Activated naive CD8-positive, alpha-beta T cell treated with anti-CD3 and anti-CD28 coated beads, Interleukin-2, amount 10 ng/mL, durations not matched to agents 7 days and 5 days (primary cell): ENCODE measurements around the gene SH3BP4. TPM values are rescaled to one million over a fixed set of nuclear protein-coding genes. Genes with fewer than 3 reads are reported as not detected.
"Not testable (repeated sequence)": the region's sequence is repeated elsewhere in the genome, so short reads cannot be mapped to it uniquely, and the experiment has no call there.

ENCODE experiments used
- ATAC-seq: fragments of 150-1000 bp; cut with Tn5 transposase; one replicate; pipeline ENCODE4 v1.10.0; 2021; ENCODE audit warnings: low read depth, moderate library complexity
- POLR2A ChIA-PET: fragments of 350-600 bp; sonication (Branson Sonifier 250); formaldehyde crosslinking; loops from one replicate; lab custom pipeline; 2021; ENCODE audit warnings: antibody characterized with exemption; lab: Charles Lee
- DNase-seq: peaks from one replicate; pipeline ENCODE4 v3.0.0; 2021
- H3K27ac Mint-ChIP-seq: one replicate; pipeline ENCODE4 v1.8.0; 2022; ENCODE audit warnings: mild to moderate bottlenecking, mixed read lengths
- H3K27me3 Mint-ChIP-seq: one replicate; pipeline ENCODE4 v1.8.0; 2022; ENCODE audit warnings: mild to moderate bottlenecking, moderate library complexity, mixed read lengths
- H3K36me3 Mint-ChIP-seq: one replicate; pipeline ENCODE4 v1.8.0; 2021; ENCODE audit warnings: mild to moderate bottlenecking, mixed read lengths
- H3K4me1 Mint-ChIP-seq: one replicate; pipeline ENCODE4 v1.8.0; 2021; ENCODE audit warnings: mixed read lengths
- H3K4me3 Mint-ChIP-seq: one replicate; pipeline ENCODE4 v1.8.0; 2022; ENCODE audit warnings: mild to moderate bottlenecking, moderate library complexity, mixed read lengths
- H3K9me3 Mint-ChIP-seq: one replicate; pipeline ENCODE4 v1.8.0; 2021; ENCODE audit warnings: mixed read lengths
- total RNA-seq, 2 experiments: library from RNA; stranded (reverse); gene quantifications; one replicate each; pipeline ENCODE4 v1.2.3, GENCODE V29; 2021

SH3BP4 gene
- total RNA-seq, 2 experiments from 2014 or later: 0.17 TPM; not detected in 1

DNA sequence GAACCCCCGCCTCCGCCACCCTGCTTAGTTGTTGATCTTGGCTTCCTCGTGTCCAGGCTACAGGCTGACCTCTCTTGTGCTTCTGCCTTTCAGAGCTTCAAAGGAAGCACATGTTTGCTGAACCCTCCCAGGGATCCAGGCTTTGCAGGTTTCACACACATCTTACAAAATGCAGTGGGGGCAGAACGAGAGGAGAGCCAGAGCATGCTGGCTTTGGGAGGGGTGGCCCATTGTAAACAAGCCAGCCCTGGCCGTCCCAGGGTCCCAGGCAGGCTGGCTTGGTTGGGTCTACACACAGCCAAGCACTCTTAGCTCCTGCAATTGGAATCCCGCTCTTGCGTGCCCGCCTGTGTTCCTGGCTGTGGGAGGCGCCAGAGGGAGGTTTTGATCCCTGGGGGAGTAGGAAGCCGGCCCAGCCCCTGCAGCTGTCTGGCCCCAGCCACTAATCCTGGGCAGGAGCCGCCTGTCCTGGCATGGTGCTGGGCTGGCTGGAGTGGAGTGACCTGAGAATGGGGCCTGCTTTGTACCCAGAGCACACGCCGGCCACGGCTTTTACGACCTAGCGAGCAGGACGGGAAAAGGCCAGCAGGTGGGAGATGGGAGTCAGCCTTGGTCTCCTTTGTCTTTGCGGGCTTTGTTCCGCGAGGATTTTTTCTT lies 53.9 kb downstream of the SH3BP4 start:
- H3K4me3 Mint-ChIP-seq: no peak overlapping the region
- ATAC-seq (no peak), DNase-seq (no peak)
- no peak overlapping the region for H3K27ac Mint-ChIP-seq
- H3K9me3 Mint-ChIP-seq: no peaks in the 10 kb centered on the region
- H3K27me3 Mint-ChIP-seq: no peaks in the 10 kb centered on the region
- no peaks in the 10 kb centered on the region for H3K36me3 Mint-ChIP-seq
- no peaks in the 10 kb centered on the region for H3K4me1 Mint-ChIP-seq
- POLR2A ChIA-PET: no interaction called here

GRCh38 chr2:235006461-235006860 lies 54.6 kb downstream of the SH3BP4 start:
- DNase-seq (no peak), ATAC-seq (no peak)
- POLR2A ChIA-PET: no interaction called here
- H3K4me3 Mint-ChIP-seq: no peak overlapping the region
- H3K4me1 Mint-ChIP-seq: no peaks in the 10 kb centered on the region
- H3K27ac Mint-ChIP-seq: no peak overlapping the region
- H3K36me3 Mint-ChIP-seq: no peaks in the 10 kb centered on the region
- no peaks in the 10 kb centered on the region for H3K9me3 Mint-ChIP-seq
- H3K27me3 Mint-ChIP-seq: no peaks in the 10 kb centered on the region

- POLR2A ChIA-PET: no interaction called here
- no peak for ATAC-seq
Observed at GRCh38 chr2:235006986-235007385, 55.2 kb downstream of the SH3BP4 start.

GRCh38 chr2:235007664-235008457 lies 56.0 kb downstream of the SH3BP4 start:
- no peak overlapping the region for H3K4me3 Mint-ChIP-seq
- H3K9me3 Mint-ChIP-seq: no peaks in the 10 kb centered on the region
- H3K27me3 Mint-ChIP-seq: no peaks in the 10 kb centered on the region
- POLR2A ChIA-PET: no interaction called here
- no peaks in the 10 kb centered on the region for H3K4me1 Mint-ChIP-seq
- DNase-seq (no peak), ATAC-seq (no peak)
- H3K36me3 Mint-ChIP-seq: no peaks in the 10 kb centered on the region
- H3K27ac Mint-ChIP-seq: no peak overlapping the region

More at GRCh38 chr2:235006986-235007385, 55.2 kb downstream of the SH3BP4 start:
- no peaks in the 10 kb centered on the region for H3K4me1 Mint-ChIP-seq
- no peak for DNase-seq
- no peaks in the 10 kb centered on the region for H3K36me3 Mint-ChIP-seq
- H3K27ac Mint-ChIP-seq: no peak overlapping the region
- no peaks in the 10 kb centered on the region for H3K9me3 Mint-ChIP-seq
- H3K4me3 Mint-ChIP-seq: no peak overlapping the region
- no peaks in the 10 kb centered on the region for H3K27me3 Mint-ChIP-seq

- ATAC-seq (no peak), DNase-seq (no peak)
- POLR2A ChIA-PET: no interaction called here
- no peak overlapping the region for H3K27ac Mint-ChIP-seq
- no peaks in the 10 kb centered on the region for H3K36me3 Mint-ChIP-seq
- no peaks in the 10 kb centered on the region for H3K9me3 Mint-ChIP-seq
- no peak overlapping the region for H3K4me3 Mint-ChIP-seq
- no peaks in the 10 kb centered on the region for H3K27me3 Mint-ChIP-seq
- H3K4me1 Mint-ChIP-seq: no peaks in the 10 kb centered on the region
Observed at GRCh38 chr2:235008584-235009044, 56.8 kb downstream of the SH3BP4 start.

GRCh38 chr2:235009081-235009480 lies 57.3 kb downstream of the SH3BP4 start:
- no peak for DNase-seq
- Mint-ChIP-seq H3K27ac (no peak overlapping the region), H3K36me3 (no peaks in the 10 kb centered on the region), H3K27me3 (no peaks in the 10 kb centered on the region), H3K4me1 (no peaks in the 10 kb centered on the region), H3K4me3 (no peak overlapping the region), H3K9me3 (no peaks in the 10 kb centered on the region)
- POLR2A ChIA-PET: no interaction called here
- ATAC-seq: no peak

DNA sequence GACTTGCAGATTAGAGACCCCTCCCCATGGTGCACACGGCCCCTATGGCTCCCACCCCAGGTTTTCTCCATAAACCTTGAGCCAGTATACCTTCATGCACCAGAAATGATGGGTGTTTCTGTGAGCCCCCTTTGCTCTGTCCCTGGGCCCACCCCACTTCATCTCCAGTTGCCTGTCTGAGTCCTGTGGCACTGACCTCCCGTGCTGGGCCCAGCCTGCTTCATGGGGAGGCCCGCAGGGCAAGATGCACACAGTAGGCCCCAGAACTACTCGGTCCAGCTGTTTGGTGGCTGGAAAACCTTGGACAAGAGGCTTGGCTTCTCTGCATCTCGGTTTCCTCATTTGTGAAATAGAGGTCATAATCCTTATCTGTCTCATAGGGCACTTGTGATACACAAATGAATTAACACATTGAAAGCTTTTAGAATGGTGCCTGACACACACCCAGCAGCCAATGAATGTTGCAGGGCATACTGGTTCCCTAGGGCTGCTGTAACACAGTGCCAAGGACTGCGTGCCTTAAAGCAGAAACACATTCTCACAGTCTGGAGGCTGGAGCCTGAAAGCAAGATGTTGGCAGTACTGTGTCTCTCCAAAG lies 58.4 kb downstream of the SH3BP4 start:
- no peak for DNase-seq
- no peak overlapping the region for H3K27ac Mint-ChIP-seq
- no peaks in the 10 kb centered on the region for H3K36me3 Mint-ChIP-seq
- no peak for ATAC-seq
- H3K4me3 Mint-ChIP-seq: no peak overlapping the region
- H3K4me1 Mint-ChIP-seq: no peaks in the 10 kb centered on the region
- H3K9me3 Mint-ChIP-seq: no peaks in the 10 kb centered on the region
- H3K27me3 Mint-ChIP-seq: no peaks in the 10 kb centered on the region
- POLR2A ChIA-PET: no interaction called here

- H3K4me1 Mint-ChIP-seq: no peaks in the 10 kb centered on the region
- POLR2A ChIA-PET: no interaction called here
- peaks cover 2% of the 10 kb centered on the region for H3K9me3 Mint-ChIP-seq
- ATAC-seq (no peak), DNase-seq (no peak)
- H3K36me3 Mint-ChIP-seq: no peaks in the 10 kb centered on the region
- H3K27me3 Mint-ChIP-seq: no peaks in the 10 kb centered on the region
- H3K4me3 Mint-ChIP-seq: no peak overlapping the region
- H3K27ac Mint-ChIP-seq: no peak overlapping the region
Observed at GRCh38 chr2:235011607-235011928, 59.8 kb downstream of the SH3BP4 start.

GRCh38 chr2:235011929-235012631 lies 60.3 kb downstream of the SH3BP4 start:
- Mint-ChIP-seq H3K27me3 (no peaks in the 10 kb centered on the region), H3K4me3 (no peak overlapping the region), H3K4me1 (no peaks in the 10 kb centered on the region), H3K9me3 (peaks cover 2% of the 10 kb centered on the region), H3K36me3 (no peaks in the 10 kb centered on the region), H3K27ac (no peak overlapping the region)
- DNase-seq (no peak), ATAC-seq (no peak)
- POLR2A ChIA-PET: no interaction called here

DNA sequence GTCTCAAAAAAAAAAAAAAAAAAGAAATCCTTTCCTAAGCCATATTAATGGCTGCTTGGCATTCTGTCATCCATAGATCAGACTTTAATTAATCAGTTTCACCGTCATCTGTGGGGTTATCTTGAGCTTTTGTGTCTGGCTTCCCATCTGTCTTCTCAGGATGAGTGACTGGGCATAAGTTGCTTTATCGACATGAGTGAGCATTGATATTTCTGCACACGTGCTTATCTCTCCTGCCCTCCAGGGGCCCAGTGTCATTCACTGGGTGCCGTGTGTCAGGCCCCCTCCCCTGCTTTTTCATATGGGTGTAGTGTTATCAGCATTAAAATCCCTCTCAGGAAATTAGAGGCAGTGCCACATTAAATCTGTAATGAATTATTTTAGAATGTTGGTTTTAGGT lies 65.6 kb downstream of the SH3BP4 start:
- no peaks in the 10 kb centered on the region for H3K27me3 Mint-ChIP-seq
- peaks cover 2% of the 10 kb centered on the region for H3K9me3 Mint-ChIP-seq

DNA sequence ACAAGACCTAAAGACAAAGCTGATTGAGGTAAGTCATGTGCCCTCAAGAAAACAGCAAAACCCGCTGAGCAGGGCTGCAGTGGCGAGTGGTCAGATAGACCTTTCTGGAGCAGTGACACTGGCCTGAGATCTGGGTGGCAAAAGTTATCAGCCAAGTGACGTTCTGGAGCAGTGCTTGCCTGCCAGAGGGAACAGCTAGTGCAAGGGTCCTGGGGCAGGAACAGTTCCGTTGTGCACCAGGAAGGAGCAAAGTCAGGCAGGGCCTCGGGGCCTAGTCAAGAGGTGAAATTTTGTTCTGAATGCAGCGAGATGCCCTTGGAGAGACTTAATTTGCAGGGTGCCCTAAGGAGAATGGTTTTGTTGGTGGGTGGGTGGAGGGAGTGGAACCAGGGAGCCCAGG lies 67.0 kb downstream of the SH3BP4 start:
- no peak for DNase-seq
- H3K27me3 Mint-ChIP-seq: no peaks in the 10 kb centered on the region
- no peak overlapping the region for H3K4me3 Mint-ChIP-seq
- no peak overlapping the region for H3K27ac Mint-ChIP-seq
- POLR2A ChIA-PET: no interaction called here
- no peak for ATAC-seq
- H3K9me3 Mint-ChIP-seq: peaks cover 2% of the 10 kb centered on the region
- no peaks in the 10 kb centered on the region for H3K36me3 Mint-ChIP-seq
- H3K4me1 Mint-ChIP-seq: no peaks in the 10 kb centered on the region

More for the DNA sequence above, 65.6 kb downstream of the SH3BP4 start:
- ATAC-seq (no peak), DNase-seq (no peak)
- POLR2A ChIA-PET: no interaction called here
- H3K36me3 Mint-ChIP-seq: no peaks in the 10 kb centered on the region
- H3K4me1 Mint-ChIP-seq: no peaks in the 10 kb centered on the region
- H3K27ac Mint-ChIP-seq: no peak overlapping the region
- H3K4me3 Mint-ChIP-seq: no peak overlapping the region

GRCh38 chr2:235020141-235020540 lies 68.3 kb downstream of the SH3BP4 start:
- H3K27ac Mint-ChIP-seq, ATAC-seq, H3K4me3 Mint-ChIP-seq, POLR2A ChIA-PET, H3K4me1 Mint-ChIP-seq, DNase-seq, H3K36me3 Mint-ChIP-seq, H3K9me3 Mint-ChIP-seq, H3K27me3 Mint-ChIP-seq: not testable (repeated sequence)

DNA sequence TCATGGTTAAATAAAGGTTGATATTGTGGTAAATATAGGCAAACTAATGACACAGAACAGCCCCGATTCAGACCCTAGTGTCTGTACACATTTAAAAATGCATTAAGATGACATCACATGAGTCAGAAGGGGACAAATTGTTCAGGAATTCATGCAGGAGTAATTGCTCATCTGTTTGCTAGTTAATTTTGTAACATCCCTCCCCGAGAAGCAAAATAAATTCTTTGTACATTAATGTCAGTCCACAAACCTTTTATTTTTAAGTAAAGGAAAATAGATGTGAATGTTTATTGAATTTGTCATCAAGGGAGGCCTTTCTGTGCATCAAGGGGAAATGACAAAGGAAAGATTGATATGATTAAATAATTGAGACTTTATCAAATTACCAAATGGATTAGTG lies 69.9 kb downstream of the SH3BP4 start:
- no peaks in the 10 kb centered on the region for H3K4me1 Mint-ChIP-seq
- H3K9me3 Mint-ChIP-seq: no peaks in the 10 kb centered on the region
- POLR2A ChIA-PET: no interaction called here
- no peak overlapping the region for H3K27ac Mint-ChIP-seq
- DNase-seq (no peak), ATAC-seq (no peak)
- no peak overlapping the region for H3K4me3 Mint-ChIP-seq
- H3K36me3 Mint-ChIP-seq: no peaks in the 10 kb centered on the region
- H3K27me3 Mint-ChIP-seq: no peaks in the 10 kb centered on the region
